ENCODE results near the gene UBQLN1.
"Not testable (repeated sequence)": the region's sequence is repeated elsewhere in the genome, so short reads cannot be mapped to it uniquely, and the experiment has no call there.

Gene UBQLN1

DNA sequence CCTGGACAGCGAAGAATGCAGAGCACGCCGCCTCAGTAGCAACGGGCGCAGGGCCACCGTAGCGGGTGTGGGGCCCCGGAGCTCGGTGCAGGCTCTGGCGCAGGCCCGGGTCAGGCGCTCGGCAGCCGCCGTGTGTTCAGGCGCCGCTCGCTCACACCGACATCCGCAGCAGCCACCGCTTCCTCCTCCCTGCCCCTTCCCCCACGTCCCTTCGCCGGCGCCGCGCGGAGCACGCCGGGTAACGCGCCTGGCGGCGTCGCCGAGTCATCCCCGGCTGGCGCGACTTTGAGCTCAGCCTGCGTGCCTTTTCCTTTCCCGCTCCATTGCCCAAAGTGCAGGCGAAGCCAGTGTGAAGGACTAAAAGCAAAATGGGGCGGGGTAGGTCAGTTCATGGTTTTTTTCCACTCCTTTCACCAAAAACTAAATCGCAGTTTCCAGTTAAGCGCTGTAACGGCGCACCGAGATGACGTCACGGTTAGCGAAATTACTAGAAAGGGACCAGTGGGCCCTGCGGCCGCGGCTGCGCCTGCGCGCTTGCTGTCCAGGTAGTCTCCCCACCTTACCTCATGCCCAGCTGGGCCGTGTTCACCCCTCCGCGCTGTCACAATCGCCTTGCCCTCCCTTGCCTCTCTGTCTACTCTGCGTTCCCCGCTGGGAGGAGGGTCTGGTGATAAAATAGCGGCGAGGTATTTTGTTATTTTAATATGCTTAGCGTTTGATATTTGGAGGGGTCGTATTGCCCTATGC lies at the start of gene UBQLN1:
TSS of gene UBQLN1 (minus strand) at position 191 of the 747 bp plus-strand sequence. CDS start 279 bp downstream, outside the sequence.
- DNase-seq = peak; percentile 90 to 91

DNA sequence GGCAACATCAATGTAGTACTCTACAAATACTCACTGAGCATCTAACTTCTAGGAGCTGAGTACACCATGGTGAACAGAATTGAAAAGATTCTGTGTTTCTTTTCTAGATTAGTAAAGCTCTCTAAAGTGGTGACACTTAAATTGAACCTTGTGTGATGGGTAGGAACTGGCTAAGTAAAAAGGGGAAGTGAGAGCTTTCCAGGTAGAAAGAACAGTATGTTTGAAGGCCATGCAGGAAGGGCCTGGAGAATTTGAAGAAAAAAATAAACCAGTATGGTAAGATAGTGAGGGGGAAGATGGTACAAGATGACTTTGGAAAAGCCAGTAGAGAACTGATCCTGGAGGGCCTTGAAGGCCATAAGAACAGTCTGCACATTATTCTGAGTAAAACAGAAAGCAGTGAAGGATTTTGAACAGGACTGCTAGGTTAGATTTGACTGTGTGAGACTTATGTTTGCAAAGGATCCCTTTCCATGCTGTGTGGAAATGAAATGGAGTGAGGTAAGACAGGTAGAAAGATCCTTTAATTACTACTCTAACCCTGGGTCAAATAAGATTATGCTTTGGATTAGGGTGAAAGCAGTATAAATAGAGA lies 46.7 kb upstream of the UBQLN1 start:
- DNase-seq = no peak

DNA sequence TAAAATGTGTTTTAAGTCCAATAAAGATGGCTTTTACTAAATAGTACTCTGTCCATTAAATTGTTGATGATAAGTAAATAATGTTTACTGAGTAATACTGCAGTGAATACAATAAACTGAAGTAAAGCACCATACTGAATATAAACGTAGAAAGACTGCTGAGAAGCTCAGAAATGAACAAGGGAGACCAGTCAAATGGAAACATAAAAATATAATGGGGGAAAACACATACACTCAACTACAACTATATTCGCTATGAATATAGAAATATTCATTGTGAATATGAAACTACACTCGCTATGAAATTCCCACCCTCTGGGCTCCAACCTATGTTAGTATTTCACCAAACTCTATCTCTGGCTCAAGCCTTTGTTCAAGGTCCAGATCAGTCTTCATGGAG lies 41.9 kb upstream of the UBQLN1 start:
- no peak for DNase-seq

DNA sequence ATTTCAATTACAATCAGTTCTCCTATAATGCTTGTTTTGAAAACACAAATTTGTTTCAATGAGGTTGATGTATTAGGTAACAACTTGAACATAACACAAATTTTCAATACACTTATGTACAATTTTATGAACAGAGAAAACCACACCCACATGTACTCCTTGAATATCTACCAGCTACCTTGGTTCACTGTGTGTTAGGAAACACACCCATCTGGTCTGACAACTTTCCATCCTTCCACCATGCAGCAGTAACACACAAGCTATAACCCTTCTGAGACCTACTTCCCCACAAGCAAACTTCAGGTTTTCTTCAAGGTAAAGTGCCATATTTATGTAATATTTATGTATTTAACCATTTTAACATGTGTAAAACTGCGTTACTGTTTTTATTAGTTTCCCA lies 36.4 kb upstream of the UBQLN1 start:
- DNase-seq = no peak

DNA sequence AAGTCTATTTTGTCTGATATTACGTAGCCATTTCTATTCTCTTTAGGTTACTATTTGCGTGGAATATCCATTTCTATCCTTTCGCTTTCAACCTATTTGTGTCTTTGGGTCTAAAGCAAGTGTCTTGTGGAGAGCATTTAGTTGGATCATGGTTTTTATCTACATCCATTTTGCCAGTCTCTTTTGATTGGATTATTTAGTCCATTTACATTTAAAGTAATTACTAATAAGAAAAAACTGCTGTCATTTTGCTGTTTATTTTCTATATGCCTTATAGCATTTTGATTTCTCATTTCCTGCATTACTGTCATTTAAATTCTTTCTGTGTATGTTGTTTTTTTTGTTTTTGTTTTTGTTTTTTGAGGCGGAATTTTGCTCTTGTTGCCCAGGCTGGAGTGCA lies 26.0 kb upstream of the UBQLN1 start:
- no peak for DNase-seq

DNA sequence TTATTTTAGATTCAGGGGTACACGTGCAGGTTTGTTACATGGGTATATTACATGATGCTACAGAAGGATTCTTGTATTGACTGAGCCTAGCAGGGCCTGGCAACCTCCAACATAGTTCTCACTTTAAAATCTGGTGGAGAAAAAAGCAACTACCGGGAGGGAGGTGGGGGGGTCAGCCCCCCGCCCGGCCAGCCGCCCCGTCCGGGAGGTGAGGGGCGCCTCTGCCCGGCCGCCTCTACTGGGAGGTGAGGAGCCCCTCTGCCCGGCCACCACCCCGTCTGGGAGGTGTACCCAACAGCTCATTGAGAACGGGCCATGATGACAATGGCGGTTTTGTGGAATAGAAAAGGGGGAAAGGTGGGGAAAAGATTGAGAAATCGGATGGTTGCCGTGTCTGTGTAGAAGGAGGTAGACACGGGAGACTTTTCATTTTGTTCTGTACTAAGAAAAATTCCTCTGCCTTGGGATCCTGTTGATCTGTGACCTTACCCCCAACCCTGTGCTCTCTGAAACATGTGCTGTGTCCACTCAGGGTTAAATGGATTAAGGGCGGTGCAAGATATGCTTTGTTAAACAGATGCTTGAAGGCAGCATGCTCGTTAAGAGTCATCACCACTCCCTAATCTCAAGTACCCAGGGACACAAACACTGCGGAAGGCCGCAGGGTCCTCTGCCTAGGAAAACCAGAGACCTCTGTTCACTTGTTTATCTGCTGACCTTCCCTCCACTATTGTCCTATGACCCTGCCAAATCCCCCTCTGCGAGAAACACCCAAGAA lies 21.0 kb upstream of the UBQLN1 start:
- not testable (repeated sequence) for DNase-seq

DNA sequence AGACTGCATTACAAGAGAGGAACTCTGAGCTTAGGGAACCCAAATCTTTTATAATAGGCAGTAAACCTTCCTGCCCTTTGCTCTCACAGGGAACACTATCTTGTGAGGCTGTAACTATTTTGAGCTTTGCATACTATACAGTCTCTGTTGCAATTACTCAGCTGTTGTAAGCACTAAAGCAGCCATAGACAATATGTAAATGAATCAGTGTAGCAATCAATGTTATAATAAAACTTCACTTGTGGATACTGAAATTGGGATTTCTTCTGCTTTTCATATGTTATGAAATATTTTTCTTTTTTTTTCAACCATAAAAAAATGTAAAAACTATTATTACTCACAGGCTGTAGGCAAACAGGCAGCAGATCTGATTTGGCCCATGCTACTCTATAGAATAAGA lies 16.7 kb upstream of the UBQLN1 start:
- DNase-seq = no peak

DNA sequence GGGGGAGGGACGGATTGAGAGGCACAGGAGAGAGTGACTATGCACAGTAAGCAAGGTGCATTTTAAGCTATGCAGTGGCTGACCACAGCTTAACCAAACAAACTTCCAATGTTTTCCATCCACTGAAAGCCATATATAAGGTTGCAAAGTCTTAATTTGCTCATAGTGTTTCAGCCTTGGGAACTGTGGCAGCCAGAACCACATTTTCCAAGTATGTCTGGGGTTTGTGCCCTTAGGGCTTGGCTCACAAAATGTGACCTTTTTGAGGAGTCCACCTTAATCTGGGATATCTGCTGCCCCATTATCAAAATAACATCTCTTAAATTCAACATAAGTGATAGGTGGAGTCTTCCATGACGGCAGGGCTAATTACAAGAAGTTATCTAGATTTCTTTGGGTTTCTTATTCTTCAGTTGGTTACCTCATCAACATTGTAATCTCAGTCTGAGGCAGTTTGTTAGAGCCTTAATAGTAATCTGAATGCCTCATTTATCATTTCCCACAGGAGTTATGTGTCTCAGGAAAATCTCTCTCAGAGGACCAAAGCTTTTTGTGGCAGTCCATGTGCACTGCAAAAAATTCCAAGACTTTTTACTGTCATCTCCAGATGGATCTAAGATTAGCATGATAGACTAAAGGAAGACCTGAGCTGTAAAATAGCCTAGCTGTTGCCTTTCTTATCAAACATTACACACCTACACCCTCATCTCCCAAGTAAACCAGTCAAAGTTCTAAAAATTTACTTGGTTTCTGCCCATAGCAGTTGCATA lies 15.2 kb upstream of the UBQLN1 start:
- no peak for DNase-seq

DNA sequence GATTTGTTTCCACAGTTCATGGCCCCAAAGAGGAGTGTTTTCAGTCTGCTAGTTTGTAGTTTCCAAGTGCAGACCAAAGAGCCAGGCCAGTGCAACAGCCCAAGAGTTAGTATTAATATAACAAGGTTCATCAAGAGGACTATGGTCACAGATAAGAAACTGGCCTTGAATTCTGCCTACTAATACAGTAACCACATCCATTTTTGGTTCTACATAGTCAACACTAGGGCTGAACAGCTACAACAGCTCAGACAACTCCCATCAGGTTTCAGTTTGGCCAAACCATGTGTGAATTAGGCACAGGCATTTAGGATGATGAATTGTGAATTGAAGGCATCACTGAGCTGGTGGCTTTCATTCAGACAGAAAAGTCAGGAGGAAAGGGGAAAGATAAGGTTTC lies 13.8 kb upstream of the UBQLN1 start:
- DNase-seq = no peak

DNA sequence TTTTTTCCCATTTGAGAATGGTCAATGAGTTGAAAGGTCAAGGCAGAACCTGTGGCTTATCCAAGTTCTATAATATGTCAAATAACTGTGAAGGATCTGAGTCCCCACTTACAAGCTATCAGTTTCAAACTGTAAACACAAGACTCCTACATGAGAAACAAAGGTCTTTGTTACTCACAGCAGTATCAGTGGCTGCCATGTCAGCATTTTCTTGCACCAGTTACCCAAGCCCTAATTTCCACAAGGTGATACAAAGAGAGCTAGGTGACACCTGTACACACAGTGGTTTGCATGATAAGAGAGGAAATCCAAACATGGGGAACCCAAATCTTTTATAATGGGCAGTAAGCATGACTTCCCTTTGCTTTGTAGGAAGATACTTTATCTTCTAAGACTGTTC lies 8.0 kb upstream of the UBQLN1 start:
- no peak for DNase-seq

DNA sequence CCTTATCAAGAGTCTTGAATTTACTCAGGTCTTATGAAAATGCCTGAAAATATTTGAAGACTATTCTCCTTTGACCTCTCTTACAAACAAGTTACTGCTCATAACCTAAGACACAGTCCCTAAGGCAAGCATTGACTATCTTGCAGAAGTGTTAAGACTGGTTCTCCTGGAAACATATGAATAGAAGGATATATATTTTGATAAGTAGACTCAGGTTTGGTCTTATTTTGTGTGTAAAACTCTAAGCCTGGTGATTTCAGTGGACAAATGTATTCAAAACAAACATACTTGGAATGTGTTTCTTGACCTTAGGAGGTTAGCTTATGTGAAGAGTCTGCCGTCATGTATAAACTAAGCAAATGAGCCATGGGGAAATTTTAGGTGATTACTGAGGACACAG lies 7.5 kb upstream of the UBQLN1 start:
- no peak for DNase-seq

DNA sequence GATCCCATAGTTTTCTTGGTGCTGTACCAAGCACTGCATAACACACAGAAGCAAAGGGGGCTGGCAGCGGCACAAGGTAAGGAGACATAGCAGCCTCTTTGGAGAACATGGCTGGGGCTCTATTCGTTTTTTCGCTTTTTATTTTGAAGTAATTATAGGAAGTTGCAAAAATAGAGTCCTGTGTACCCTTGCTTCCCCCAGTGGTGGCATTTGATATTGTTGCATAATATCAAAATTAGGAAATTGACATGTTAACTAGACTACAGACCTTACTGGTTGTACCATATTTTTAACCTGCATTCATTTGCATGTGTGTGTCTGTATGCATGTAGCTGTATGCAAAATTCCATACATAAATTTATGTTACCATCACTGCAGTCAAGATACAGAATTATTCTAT lies 6.6 kb upstream of the UBQLN1 start:
- no peak for DNase-seq

DNA sequence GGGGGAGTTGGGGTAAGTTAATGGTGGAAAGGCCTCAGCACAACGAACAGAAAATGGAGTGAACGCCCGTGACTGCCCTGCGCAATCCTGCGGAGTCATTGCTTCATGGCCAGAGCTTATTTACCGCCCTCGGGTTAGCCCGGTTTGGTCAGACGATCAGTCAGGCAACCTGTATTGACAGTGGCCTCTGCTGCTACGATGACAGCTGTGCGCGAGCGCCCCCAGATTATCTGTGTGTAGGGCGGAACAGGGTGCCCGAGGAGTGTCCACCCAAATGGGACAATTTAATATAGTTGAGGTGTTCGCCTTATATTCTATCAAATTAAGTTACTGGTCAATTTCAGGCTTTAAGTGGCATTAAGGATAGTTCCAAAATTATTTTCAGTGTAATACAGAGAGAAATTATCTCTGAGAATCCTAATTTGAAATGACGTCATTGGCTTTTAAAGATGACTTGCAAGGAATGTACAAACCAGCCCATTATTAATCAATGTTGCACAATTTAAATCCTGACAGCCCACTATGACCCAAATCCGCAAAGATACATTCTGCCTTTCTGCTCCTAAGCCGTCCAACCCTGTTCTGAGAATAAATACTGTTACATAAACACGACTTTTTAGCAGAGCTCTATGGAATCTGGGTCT lies 879 bp upstream of the UBQLN1 start:
- peak; percentile 61 for DNase-seq

DNA sequence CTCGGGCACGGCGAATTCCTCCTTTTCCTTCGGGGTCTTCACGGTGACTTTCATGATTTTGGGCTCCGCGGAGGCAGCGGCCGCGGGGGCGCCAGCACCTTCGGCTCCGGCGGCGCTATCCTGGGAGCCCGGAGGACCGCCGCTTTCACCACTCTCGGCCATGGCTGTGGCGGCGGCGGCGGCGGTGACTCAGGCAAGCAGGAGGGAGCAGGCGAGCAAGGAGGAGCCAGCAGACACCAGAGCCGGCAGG lies 315 bp downstream of the UBQLN1 start:
- DNase-seq = peak; percentile 76 to 78

DNA sequence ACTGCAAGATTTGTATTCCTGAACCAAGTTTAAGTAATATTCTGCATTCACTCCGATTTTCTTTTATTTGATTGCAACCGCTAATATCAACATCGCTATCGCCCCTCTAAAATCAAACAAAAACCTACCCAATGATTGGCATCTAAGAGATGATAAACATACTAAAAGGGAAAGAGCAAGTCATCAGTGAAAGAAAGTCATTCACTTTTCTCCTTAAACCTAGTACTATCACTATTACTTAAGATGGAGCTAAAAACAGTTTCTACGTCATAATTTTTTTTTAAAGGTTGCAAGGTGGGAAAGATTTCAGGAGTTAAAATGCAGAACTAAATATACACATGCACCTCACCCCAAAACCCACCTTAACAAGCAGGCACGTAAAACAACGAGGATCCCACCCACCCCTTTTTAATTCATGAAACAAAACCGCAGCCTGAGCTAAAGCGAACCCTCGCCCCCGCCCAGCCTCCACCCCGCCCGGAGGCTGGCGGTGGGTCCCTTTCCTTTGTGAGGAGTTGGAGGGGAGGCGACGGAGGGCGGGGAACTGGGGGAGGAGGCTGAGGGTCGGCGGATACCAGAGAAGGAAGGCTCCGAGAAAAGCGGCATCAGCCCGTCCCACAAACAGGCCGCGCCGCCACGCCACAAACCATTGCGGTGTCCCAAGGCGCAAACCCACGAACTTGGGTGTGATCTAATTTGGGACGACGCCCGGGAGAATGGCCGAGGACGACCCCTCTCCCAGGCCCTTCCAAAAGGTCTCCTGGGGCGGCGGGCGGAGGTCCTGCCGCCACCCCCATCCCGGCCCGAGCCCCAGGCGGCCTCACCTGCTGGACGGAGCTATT lies 861 bp downstream of the UBQLN1 start:
- DNase-seq = peak; percentile 71

DNA sequence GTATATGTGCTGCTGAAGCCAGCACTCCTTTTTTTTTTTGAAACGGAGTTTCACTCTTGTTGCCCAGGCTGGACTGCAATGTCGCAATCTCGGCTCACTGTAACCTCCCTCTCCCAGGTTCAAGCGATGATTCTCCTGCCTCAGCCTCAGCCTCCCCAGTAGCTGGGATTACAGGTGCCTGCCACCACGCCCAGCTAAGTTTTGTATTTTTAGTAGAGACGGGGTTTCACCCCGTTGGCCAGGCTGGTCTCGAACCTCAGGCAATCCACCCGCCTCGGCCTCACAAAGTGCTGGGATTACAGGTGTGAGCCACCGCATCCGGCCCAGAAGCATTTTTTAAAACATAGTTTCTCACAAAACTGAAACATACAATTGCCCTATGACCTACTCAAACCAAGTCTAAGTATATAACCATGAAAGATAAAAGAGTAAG lies 2.5 kb downstream of the UBQLN1 start:
- peak in 1 of 2 donors; percentile 14 for DNase-seq

DNA sequence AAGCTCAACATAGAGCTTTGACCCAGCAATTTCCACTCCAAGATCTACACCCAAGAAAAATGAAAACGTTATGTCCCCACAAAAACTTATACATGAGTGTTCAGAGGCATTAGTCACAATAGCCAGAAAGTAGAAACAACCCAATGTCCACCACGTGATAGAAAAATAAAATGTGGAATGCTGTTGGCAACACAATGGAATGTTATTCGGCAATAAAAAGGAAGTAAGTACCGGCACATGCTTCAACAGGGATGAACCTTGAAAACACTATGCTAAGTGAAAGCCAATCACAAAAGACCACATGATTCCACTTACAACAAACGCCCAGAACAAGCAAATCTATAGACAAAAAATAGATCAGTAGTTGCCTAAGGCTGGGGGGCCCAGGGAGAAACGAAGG lies 6.0 kb downstream of the UBQLN1 start:
- no peak for DNase-seq

DNA sequence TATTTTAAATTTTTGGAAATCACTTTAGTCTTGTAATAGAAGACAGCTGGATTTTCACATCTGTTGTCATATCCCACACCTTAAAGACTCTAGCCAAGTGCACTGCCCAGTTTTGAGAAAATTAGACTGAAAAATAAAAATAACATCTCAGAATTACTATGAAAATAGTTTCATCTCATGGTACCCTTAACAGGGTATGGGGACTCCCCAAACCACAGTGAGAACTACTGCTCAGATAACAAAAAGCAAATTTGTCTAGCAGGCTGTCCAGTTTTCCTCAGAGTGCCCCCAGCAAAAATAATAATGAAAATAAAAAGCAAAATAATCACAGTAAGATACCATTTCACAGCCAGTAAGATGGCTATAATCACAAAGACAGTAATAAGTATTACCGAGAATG lies 6.5 kb downstream of the UBQLN1 start:
- DNase-seq = no peak

DNA sequence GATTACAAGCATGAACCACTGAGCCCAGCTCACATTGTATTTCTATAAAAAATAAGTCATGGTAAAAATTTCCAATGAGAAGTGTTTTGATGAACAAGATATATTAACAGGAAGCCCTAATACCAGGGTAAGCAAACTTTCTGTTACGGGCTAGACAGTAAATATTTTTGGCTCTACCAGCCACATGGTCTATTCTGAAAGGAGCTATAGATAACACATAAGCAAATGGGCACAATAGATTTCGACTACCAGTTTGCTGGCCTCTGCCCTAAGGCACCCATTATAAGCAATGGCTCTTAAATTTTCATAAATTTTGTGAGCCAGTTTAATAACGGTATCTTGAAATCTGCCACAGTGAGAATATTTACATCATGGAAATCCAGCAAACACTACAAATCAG lies 8.1 kb downstream of the UBQLN1 start:
- DNase-seq = no peak

DNA sequence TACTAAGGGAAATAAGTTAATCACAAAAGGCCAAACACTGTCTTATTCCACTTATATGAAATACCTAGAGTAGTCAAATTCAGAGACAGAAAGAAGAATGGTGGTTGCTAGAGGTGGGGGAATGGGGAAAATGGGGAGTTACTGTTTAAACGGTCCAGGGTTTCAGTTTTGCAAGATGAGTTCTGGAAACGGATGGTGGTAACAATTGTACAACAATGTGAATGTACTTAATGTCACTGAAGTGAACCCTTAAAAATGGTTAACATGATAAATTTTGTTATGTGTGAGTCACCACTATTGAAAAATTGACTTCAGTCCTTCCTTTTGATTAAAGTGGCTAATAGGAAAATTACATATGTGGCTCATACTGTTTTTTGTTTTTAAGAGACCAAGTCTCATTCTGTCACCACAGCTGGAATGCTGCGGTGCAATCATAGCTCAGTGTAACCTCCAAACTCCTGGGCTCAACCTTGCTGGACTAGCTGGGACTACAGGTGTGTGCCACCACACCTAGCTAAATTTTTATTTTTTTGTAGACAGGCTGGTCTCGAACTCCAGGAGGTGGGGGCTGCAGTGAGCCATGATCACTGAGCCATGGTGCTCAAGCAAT lies 8.7 kb downstream of the UBQLN1 start:
- no peak for DNase-seq

DNA sequence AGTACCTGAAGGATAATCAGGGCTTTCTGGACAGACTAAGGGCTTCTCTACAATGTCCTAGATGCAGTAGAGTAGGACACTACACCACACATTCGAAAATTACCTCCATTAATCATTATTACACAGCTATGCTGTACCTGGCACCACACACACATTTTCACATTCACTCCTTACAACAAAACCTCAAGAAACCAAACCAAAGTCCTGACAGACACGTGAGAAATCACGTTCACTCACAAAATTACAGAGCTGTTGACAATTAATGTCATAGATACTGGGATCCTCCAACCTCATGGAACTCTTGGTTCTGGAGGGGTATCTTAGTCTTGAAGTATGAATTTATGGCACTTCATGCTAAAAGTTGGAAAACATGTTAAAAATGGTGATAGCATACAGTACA lies 16.3 kb downstream of the UBQLN1 start:
- no peak for DNase-seq

DNA sequence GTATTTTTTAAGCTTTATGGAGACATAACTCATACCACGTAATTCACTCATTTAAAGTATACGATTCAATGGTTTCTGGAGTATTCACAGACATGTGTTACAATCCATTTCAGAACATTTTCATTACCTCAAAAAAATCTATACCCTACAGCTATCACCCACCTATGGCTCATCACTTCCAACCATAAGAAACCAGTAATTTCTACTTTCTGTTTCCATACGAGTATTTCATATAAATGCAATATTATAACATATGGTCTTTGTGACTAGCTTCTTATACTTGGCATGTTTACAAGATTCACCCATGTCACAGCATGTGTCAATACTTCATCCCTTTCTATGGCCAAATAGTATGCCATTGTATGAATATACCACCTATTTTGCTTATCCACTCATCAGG lies 18.8 kb downstream of the UBQLN1 start:
- DNase-seq = no peak
